DMS 273 treated with DMSO at 0.1 percent for 48 hours (cell line): Measurements from ENCODE around the gene TEC.
"Not testable (repeated sequence)": the region's sequence is repeated elsewhere in the genome, so short reads cannot be mapped to it uniquely, and the experiment has no call there.

Experiments used
- DNase-seq: peaks from one replicate; lab custom pipeline; 2025; lab: John Stamatoyannopoulos, UW

TEC gene

DNA sequence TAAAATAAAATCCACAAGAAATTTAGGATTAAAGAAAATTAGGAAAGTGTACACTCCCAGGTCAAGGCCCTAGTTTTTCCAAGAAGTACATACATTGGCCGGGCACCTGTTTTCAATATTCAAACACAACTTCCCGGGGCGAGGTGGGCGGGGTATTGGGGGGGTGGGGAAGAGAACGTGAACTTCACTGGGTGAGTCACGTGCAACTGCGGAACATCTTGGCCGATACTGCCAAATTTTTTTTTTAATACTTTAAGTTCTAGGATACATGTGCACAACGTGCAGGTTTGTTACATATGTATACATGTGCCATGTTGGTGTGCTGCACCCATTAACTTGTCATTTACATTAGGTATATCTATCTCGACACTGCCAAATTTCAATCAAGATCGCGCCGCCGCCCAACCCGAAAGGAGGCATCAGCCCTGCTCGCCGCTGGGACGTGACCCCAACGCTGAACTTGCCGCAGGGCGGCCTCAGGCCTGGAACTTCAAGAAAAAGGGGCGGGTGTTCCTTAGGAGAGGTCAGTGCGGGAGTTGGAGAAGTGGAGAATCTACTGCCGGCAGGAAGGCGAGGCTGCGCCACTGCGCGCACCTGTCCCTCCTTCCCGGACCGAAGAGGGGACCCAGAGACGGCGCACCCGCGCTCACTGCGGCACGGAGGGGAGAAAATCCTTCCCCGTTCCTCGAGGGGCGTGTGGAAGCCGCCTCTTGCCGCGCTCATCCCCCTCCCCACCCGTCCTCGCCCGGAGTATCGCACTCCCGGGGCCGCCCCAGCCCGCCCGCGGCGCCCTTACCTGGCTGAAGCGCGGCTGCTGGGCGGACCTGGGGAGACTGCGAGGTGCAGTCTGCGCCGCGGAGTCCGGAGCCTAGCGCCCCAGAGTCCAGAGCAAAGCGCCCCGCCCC is at the start of gene TEC:
Gene TEC, minus strand, starts transcription at position 883 of the 905 bp plus-strand sequence. CDS start 41,224 bp downstream, outside the sequence.
- no peak for DNase-seq

DNA sequence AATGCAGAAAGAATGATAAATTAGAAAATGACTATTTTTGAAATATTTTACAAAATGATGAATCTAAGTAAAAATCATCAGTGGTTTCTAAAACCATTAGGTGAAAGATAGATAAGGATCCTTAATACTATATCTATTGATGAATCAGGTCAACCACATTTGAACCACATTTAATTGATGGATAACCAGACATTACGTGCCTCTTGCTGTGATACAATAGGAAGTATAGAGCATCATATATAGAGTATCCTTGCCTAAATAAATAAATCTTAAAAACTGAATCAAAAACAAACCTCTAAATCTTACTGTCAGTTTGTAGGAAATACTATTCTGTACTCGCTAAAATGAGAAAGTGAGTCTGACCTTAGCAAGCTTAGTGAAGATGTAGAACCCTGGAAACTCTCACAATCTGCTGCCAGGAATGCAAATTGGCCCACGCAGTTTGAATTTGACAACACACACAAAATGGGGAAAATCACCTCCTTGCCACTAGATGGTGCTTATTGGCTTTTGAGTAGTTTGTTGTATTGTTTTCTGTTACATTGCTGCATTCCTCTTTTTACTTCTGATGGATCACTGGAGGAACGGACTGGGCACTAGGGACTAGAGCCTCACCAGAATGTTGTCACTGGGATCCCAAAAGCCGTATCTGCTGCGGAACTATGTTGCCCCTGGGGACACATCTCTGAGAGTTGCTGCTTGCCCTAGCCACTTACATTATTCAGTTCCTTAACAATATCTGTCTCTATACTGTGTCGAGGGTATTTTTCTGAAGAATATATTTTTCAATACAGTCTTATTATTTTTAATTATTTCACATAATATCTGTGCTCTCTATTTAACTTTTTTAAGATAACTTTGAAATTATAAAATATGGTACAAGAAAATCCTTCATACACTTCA is 46.3 kb upstream of the TEC start:
- DNase-seq, result peak; percentile 35

DNA sequence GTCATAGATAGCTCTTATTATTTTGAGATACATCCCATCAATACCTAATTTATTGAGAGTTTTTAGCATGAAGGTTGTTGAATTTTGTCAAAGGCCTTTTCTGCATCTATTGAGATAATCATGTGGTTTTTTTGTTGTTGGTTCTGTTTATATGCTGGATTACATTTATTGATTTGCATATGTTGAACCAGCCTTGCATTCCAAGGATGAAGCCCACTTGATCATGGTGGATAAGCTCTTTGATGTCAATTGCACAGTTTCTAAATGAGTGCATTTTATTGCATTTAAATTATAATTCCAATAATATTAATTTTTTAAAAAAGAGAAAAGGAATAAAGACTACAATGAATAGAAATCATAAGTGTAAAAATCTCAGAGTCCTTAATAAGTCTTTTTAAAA is 45.1 kb upstream of the TEC start:
- DNase-seq, result not testable (repeated sequence)

DNA sequence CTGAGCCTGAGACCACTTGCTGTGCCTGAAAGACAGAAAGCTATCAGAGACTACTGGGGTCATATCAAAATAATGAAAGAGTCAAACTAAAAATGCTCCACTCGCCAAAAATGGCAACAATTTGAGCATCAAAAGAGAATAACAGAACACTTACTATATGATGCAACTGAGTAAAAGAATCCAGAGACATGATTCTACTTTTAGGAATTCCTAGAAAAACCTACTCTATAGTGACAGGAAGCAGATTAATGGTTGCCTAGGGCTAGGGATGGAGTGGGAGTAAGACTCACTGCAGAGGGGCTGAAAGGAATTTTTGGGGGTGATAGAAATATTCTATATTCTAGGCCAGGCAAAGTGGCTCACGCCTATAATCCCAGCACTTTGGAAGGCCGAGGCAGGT is 42.3 kb upstream of the TEC start:
- no peak for DNase-seq

DNA sequence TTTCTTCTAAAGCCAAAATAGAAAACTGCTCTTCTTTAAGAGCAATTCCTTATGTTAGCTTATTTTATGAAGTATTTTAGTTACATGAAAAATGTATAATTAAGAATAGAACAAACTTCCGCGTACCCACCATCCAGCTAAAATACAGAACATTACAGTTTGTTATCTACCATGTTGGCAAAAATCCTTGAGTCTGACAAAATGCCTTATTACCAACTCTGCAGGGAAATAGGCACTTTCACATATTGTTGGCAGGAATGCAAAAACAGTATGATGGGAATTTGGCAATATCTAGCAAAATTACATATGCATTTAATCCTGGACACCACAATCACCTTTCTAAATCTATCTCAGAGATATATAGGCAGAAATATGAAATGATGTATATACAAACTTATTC is 39.3 kb upstream of the TEC start:
- no peak for DNase-seq

DNA sequence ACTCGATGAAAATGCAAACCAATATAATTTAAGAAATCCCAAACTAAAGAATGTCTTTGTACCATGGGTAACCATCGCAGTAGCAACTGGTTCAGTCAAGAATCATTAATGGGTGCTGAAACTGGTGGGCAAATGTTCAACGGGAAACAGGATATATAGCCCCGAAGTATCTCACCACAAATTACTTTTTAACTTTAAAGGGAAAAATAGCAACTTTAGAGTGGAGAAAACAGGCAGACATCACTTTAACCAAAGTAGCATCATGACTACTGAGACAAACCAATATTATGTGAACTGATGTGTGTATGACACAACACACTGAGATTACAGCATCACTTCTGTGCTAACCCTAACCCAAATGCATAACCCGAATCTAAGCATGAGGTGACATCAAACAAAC is 37.9 kb upstream of the TEC start:
- DNase-seq, result no peak

DNA sequence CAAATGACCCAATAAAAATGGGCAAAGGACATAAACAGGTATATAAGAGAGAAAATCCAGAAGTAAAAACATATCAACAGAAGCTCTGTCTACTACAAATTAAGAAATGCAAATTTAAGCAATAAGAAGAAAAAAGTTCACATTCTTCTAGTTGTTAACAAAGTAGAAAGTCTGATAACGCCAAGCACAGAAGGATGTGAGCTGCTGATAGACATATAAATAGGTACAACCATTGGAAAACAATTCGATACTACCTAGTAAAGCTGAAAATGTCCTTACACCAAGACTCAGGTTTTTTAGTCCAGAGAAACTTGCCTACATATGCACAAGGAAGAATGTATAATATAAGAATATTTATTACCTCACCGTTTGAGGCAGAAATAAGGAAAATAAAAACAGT is 35.9 kb upstream of the TEC start:
- no peak for DNase-seq

DNA sequence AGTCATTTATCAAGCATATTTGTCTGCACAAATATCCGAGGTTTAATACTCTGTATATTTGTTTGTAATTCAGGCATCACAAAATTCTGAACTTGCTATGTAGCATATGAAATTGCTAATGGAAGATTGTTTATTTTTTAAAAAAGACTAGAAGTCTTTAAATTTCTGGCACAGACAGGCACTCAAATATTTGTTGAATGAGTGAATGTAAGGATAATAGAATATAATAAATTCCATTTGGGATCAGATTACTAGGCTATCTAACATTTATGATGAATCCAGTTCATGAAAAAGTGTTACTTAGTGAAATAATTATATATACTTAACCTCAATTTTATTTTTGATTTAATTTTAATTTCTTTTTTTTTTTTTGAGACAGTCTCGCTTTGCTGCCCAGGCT is 30.4 kb upstream of the TEC start:
- DNase-seq, result no peak

DNA sequence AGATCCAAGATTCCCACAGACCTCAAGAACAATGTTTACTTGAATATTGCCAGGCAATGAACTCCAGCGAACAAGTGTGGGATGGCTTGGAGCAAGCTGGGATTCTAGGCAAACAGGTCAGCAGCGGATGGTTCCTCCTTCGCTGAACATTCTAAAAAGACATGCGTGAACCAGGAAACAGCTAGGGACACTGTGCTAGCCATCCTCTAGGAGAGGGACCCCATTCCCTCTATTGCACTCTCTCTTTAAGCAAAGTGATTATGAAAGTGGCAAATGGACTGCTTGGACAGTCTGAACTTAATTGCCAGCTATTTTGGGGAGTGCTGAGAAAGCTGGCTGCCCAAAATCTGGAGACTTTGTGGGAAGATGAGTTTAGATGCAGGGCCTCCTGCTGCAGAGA is 29.9 kb upstream of the TEC start:
- DNase-seq, result no peak

DNA sequence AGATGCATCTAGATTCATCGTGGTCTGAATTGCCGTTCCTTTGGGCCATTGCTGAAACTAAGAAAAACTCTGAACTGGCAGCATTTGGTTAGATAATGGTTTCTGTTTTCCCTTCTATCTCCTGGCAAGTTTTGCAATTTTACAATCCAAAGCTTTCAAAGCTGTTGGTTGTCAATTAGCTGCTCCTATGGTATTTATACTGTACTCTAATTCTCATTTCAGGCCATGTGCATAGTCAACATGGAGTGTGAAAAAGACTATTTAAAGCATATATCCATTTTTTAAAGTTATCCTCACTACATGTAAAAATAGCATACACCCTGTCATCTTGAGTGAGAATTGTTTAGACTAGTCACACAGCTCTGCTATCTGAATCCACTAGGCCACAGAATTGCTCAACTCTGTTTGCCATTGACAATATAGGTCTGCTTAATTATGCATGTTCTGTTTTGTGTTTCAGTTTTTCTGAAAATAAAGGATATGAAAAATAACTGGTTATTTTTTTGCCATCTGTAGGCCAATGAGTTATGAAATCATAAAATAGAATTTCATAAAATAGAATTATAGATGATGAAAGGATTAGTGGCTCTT is 27.7 kb upstream of the TEC start:
- DNase-seq, result no peak

DNA sequence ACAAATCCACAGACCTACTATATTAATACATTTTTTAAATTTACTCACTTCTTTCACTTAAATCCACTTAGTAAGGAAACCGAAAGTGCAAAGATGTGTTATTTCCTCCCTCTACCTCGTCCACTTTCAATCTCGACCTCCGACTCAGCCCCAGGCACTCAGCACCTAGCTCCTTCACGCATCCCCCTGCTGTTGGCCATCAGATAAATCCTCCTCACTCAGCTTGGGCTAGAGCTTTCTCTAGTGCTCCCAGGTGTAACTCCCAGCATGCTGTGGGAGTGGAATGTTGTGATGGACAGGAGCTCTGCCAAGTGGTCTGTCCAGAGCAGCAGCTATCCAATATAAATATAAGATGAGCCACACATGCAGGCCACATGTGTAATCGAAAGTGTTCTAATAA is 26.7 kb upstream of the TEC start:
- no peak for DNase-seq

DNA sequence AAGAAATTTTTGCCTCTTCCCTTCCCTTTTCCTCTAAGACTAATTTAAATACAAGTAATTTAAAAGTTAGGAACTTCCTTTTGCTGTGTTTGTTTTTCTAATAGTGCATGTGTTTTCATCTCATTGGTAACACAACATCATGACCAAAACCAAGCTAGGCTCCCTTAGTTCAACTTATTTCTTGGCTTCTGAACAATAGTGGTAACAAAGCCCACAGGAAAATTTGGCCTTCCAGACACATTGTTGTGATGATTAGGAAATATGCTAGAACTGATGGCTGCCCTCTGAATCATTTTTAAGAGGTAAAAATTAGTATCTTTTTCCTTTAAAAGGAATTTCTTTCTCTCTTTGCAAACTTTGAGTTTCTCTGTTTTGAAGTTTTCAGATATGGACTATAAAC is 25.5 kb upstream of the TEC start:
- DNase-seq, result no peak

DNA sequence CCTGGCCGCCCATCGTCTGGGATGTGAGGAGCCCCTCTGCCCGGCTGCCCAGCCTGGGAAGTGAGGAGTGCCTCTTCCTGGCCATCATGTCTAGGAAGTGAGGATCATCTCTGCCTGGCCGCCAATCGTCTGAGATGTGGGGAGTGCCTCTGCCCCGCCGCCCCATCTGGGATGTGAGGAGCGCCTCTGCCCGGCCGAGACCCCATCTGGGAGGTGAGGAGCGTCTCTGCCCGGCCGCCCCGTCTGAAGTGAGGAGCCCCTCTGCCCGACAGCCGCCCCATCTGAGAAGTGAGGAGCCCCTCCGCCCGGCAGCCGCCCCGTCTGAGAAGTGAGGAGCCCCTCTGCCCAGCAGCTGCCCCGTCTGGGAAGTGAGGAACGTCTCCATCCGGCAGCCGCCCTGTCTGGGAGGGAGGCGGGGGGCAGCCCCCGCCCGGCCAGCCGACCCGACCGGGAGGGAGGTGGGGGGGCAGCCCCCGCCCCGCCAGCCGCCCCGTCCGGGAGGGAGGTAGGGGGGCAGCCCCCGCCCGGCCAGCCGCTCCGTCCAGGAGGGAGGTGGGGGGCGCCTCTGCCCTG is 22.7 kb upstream of the TEC start:
- not testable (repeated sequence) for DNase-seq

DNA sequence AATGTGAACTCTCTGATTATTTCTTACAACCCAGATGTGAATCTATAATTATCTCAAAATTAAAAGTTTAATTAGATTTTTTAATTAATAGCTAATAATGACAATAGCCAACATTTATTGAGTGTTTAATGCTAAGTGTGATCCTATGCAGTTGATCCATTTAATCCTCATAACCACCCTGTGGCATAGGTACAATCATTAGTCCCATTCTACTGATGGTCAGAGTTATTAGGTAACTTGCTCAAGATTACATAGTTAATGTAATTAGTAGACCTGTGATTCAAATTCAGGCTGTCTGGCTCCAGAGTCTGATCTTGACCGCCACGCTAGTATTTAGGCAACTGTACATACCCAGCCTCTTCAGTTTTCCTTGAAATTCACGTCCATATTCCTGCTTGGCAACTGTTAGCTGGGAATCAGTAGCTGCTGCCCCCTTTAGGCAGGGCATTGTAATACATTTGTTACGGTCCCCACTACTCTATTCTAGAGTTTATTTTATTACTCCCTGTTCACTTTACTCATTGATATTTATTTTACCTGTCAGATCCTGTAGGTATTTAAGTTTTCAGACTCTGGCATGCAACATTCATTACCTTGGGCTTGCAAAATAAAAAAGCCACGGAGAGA is 20.6 kb upstream of the TEC start:
- DNase-seq, result no peak

DNA sequence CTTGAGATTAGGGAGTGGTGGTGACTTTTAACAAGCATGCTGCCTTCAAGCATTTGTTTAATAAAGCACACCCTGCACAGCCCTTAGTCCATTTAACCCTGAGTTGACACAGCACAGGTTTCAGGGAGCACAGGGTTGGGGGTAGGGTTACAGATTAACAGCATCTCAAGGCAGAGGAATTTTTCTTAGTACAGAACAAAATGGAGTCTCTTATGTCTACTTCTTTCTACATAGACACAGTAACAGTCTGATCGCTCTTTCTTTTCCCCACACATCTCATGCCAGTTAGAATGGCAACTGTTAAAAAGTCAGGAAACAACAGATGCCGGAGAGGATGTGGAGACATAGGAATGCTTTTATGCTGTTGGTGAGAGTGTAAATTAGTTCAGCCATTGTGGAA is 16.4 kb upstream of the TEC start:
- not testable (repeated sequence) for DNase-seq

DNA sequence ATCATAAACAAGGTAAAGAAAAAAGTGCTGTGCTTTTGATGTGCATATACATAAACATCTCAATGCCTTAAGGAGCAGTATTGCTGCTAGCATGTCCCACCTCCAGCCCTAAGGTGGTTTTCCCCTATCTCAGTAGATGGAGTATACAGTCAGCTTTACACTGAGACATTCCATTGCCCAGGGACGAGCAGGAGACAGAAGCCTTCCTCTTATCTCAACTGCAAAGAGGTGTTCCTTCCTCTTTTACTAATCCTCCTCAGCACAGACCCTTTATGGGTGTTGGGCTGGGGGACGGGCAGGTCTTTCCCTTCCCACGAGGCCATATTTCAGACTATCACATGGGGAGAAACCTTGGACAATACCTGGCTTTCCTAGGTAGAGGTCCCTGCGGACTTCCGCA is 16.0 kb upstream of the TEC start:
- not testable (repeated sequence) for DNase-seq

DNA sequence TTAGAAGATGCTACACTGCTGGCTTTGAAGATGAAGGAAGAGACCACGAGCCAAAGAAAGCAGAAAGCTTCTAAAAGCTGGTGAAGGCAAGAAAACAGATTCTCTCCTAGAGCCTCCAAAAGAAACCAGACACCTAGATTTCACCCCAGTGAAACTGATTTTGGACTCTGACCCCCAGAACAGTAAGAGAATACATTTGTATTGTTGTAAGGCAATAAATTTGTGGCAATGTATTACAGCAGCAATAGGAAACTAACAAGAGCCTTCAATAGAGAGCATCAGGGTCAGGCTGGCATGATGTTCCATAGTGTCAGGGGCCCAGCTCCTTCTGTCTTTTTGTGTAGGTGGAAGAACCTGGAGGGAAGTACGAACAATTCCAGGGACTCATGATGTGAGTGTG is 6.0 kb upstream of the TEC start:
- no peak for DNase-seq

DNA sequence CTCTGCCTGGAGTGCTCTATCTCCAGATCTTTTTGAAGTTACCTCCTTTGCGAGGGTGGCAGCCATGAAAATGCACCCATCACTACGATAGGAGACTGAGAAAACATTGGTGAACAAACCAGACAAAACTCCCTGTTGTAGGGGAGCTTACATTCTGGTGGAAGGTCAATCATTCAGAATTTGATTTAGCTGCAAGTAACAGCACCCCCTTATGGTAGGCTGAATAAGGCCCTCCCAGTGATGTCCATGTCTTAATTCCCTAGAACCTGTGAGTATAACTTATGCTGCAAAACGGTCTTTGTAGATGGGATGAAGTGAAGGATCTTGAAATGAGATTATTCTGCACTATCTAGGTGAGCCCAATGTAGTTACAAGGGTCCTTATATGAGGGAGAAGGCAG is 5.6 kb upstream of the TEC start:
- DNase-seq, result no peak

DNA sequence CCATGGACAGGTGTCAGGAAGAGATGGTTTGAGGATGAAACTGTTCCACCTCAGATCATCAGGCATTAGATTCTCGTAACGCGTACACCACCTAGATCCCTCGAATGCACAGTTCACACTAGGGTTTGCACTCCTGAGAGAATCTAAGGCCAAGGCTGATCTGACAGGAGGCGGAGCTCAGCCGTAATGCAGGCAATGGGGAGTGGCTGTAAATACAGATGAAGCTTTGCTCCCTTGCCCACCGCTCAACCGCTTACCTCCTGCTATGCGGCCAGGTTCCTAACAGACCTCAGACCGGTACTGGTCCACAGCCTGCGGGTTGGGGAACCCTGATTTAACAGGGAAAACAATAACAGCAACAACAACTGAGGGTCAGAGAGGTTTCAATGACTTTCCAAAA is 2.0 kb upstream of the TEC start:
- no peak for DNase-seq

DNA sequence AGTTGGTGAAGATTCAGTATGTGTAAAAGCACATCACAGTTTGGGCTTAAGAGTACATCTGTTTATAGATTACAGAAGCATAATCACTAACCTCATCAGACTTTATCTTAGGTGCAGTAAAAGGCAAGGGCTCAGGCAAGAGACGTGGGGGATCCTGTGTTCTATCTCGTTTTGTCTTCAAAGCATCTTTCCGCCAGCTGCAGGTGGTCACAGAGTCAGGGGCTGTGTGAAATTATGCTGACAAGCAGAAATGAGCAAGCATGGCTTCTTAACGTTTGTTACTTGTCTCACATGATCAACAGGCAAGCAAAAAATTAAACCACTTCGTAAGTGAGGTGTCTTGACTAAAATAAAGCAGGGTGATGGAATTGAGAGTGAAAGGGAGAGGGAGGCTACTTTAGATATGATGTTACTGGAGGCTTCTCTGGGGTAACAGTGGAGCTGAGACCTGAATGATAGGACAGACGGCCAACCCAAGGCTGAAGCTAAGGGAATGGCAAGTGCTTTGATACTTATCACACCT is 1.4 kb upstream of the TEC start:
- DNase-seq, result no peak

DNA sequence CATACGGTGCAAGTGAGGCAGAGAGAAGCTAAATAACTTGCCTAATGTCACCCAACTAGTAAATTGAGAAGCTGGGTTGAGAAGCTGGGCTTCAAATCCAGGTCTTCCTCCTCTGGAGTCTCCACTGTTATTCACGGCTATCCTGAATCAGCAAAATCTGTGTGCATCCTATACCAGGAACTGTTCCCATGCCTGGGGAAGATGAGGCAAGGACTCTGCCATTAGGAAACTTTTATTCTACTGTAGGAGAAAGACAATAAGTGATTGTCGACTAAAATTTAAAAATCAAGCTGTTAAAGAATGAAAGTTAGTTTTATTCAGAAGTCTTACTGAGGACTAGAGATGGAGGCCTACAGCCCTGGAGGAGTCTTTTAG is 872 bp upstream of the TEC start:
- no peak for DNase-seq
